Natural killer cell (primary cell): ENCODE data around the gene DHRS1. TPM values are rescaled to one million over a fixed set of nuclear protein-coding genes. Genes with fewer than 3 reads are reported as not detected.
A peak's percentile ranks its signal among the peaks of the same experiment; 100 is the strongest.

Source experiments
- ATAC-seq, 3 donors: fragments of 150-1000 bp in 2 of 3; fragments of 200-7000 bp in 1 of 3; cut with Tn5 transposase; 1 replicate in 1 of 3; 2 replicates in 2 of 3; pipeline ENCODE4 v1.10.0; 2021; ENCODE audit warnings: mild to moderate bottlenecking in 2 of 3, moderate library complexity in 2 of 3
- DNase-seq, 2 donors: peaks; one replicate each; pipeline versions ENCODE4 v3.0.0 to v3.0.0-alpha.2; 2013 to 2021; ENCODE audit warnings: mixed read lengths in 1 of 2
- H3K27ac ChIP-seq: one replicate; pipeline ENCODE4 v1.5.1; 2013; ENCODE audit warnings: mild to moderate bottlenecking, low read length
- H3K27me3 ChIP-seq: one replicate; pipeline ENCODE4 v1.6.1; 2013; ENCODE audit warnings: low read length; ENCODE audit not compliant: control insufficient read depth, insufficient read depth
- H3K36me3 ChIP-seq: one replicate; pipeline ENCODE4 v1.6.1; 2013; ENCODE audit warnings: low read length; ENCODE audit not compliant: control insufficient read depth, insufficient read depth
- H3K4me1 ChIP-seq: one replicate; pipeline ENCODE4 v1.6.1; 2013; ENCODE audit warnings: low read length; ENCODE audit not compliant: control insufficient read depth, insufficient read depth
- H3K4me3 ChIP-seq: one replicate; pipeline ENCODE4 v1.5.1; 2013; ENCODE audit warnings: low read length
- H3K9me3 ChIP-seq: one replicate; pipeline ENCODE4 v1.6.1; 2013; ENCODE audit warnings: low read length; ENCODE audit not compliant: control insufficient read depth, insufficient read depth
- H3K27ac Mint-ChIP-seq, 2 donors: one replicate each; pipeline ENCODE4 v1.8.0; 2022; ENCODE audit warnings: mild to moderate bottlenecking in 2 of 2, mixed read lengths in 2 of 2, moderate library complexity in 1 of 2
- H3K27me3 Mint-ChIP-seq, 2 donors: one replicate each; pipeline ENCODE4 v1.8.0; 2022; ENCODE audit warnings: low read depth in 2 of 2, mixed read lengths in 2 of 2
- H3K36me3 Mint-ChIP-seq: one replicate; pipeline ENCODE4 v1.8.0; 2022; ENCODE audit warnings: mixed read lengths
- H3K4me1 Mint-ChIP-seq, 2 donors: one replicate each; pipeline ENCODE4 v1.8.0; 2022; ENCODE audit warnings: mixed read lengths in 2 of 2
- H3K4me3 Mint-ChIP-seq: one replicate; pipeline ENCODE4 v1.8.0; 2022; ENCODE audit warnings: mild to moderate bottlenecking, moderate library complexity, mixed read lengths
- H3K9me3 Mint-ChIP-seq, 2 donors: one replicate each; pipeline ENCODE4 v1.8.0; 2022; ENCODE audit warnings: mixed read lengths in 2 of 2
- WGBS: methylation state at CpG from one replicate; pipeline ENCODE4 v1.1.7; 2013; ENCODE audit warnings: missing lambda C conversion rate; ENCODE audit not compliant: insufficient coverage; 5-methylcytosine and 5-hydroxymethylcytosine counted together
- intact Hi-C: fragments of 100-400 bp; cut with micrococcal nuclease; formaldehyde crosslinking; loops from one replicate; pipeline ENCODE4 v1.14.2; 2022
- total RNA-seq, 4 donors: library from RNA; stranded (reverse); fragments of 120-200 nt in 1 of 4; gene quantifications; one replicate each; pipeline versions ENCODE4 v1.2.3 to v1.2.4, GENCODE V29; 2013 to 2022
- TF ChIP-seq, protein P1 (sequence below): fragments of 200-600 bp; IDR thresholded peaks from one replicate; pipeline ENCODE4 v1.8.0; 2022; ENCODE audit warnings: antibody characterized with exemption

DHRS1 gene
- total RNA-seq, 3 donors from 2014 or later (not counting 1 experiment from before 2014, with no cell fraction given): 39.8 to 59.0 (median 43.3) TPM

DNA sequence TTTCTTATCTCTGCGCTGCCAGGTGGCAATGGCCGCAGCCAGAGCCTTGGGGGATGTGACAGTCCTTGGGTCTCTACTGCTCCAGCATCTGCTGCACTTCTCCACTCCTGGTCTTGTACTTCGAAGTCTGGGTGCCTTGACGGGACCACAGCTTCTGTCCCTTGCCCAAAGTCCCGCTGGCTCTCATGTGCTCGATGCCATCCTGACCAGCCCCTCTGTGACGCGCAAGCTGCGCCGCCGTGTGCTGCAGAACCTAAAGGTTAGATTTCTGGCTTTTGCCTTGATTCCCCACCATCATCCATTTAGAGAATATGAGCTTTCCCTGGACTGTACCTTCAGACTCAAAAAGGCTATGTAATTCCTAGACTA lies 4.4 kb upstream of the DHRS1 start:
- no peak overlapping the region for H3K4me3 Mint-ChIP-seq
- Histone ChIP-seq H3K4me3 (no peak overlapping the region), H3K27ac (no peak overlapping the region), H3K36me3 (peaks cover 67% of the 10 kb centered on the region), H3K4me1 (peaks cover 29% of the 10 kb centered on the region), H3K27me3 (no peaks in the 10 kb centered on the region), H3K9me3 (no peaks in the 10 kb centered on the region)
- DNase-seq (no peak), ATAC-seq (no peak)
- no peaks in the 10 kb centered on the region for H3K9me3 Mint-ChIP-seq
- intact Hi-C loops: no loop called here
- TF ChIP-seq, protein P1, sequence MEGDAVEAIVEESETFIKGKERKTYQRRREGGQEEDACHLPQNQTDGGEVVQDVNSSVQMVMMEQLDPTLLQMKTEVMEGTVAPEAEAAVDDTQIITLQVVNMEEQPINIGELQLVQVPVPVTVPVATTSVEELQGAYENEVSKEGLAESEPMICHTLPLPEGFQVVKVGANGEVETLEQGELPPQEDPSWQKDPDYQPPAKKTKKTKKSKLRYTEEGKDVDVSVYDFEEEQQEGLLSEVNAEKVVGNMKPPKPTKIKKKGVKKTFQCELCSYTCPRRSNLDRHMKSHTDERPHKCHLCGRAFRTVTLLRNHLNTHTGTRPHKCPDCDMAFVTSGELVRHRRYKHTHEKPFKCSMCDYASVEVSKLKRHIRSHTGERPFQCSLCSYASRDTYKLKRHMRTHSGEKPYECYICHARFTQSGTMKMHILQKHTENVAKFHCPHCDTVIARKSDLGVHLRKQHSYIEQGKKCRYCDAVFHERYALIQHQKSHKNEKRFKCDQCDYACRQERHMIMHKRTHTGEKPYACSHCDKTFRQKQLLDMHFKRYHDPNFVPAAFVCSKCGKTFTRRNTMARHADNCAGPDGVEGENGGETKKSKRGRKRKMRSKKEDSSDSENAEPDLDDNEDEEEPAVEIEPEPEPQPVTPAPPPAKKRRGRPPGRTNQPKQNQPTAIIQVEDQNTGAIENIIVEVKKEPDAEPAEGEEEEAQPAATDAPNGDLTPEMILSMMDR: no peak
- peaks cover 41 to 54% of the 10 kb centered on the region in 2 donors for H3K4me1 Mint-ChIP-seq
- H3K36me3 Mint-ChIP-seq: peaks cover 10% of the 10 kb centered on the region
- whole genome bisulfite sequencing: 97% methylated on average over 11 of the region's 11 CpGs
- no peak overlapping the region for H3K27ac Mint-ChIP-seq
- H3K27me3 Mint-ChIP-seq: no peaks in the 10 kb centered on the region

DNA sequence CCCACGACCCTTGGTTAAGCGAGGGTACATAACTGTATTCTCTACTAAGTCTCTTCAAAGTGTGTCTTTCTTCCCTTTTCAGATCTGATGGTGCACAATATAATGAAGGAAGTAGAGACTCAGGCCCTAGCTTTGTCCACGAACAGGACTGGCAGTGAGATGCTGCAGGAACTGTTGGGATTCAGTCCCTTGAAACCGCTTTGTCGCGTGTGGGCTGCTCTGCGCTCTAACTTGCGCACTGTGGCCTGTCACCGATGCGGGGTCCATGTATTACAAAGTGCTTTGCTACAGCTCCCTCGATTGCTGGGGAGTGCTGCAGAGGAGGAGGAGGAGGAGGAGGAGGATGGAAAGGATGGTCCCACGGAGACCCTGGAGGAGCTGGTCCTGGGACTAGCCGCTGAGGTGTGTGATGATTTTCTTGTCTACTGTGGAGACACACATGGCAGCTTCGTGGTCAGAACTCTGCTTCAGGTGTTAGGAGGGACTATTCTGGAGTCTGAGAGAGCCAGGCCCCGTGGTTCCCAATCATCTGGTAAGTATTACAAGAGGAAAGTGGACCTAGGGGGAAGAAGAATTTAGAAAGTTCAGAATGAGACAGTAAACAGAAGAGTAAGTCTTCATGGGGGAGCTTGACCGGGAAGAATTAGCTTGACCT lies 873 bp upstream of the DHRS1 start:
- peaks cover 42 to 55% of the 10 kb centered on the region in 2 donors for H3K4me1 Mint-ChIP-seq
- DNase-seq (no peak), ATAC-seq (no peak)
- Histone ChIP-seq H3K27me3 (no peaks in the 10 kb centered on the region), H3K9me3 (no peaks in the 10 kb centered on the region), H3K4me1 (peaks cover 25% of the 10 kb centered on the region), H3K27ac (peak overlapping the region; percentile 61), H3K36me3 (peaks cover 54% of the 10 kb centered on the region), H3K4me3 (peak overlapping the region; percentile 51)
- TF ChIP-seq, protein P1: no peak
- intact Hi-C loops: loop anchor here (1.0 kb wide), 1 partner anchor 10 kb away; the partner anchor contains the start of gene LTB4R2
- peak overlapping the region; percentile 91 for H3K4me3 Mint-ChIP-seq
- 43% methylated on average over 16 of the region's 16 CpGs for WGBS
- no peaks in the 10 kb centered on the region for H3K9me3 Mint-ChIP-seq
- H3K36me3 Mint-ChIP-seq: peaks cover 14% of the 10 kb centered on the region
- no peaks in the 10 kb centered on the region for H3K27me3 Mint-ChIP-seq
- H3K27ac Mint-ChIP-seq: peak overlapping the region; percentile 91 to 92

DNA sequence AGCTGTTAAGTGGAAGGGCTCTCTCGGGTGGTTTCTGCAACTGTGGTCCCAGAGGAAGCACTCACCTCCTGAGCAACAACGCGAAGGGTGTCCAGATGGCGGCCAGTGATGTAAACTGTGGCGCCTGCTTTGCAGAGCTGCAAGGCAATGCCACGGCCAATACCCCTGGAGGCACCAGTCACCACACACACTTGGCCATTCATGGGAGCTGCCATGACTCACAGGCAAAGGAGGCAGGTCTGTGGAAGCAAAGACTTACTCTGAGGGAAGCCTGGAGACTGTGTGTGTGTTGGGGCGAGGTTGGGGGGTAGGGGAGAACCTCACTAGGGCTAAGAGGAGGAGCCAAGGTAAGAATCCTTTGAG lies 707 bp downstream of the DHRS1 start:
- H3K4me3 Mint-ChIP-seq: peak overlapping the region; percentile 91
- DNase-seq (peak in 1 of 2 donors; percentile 23), ATAC-seq (peak in 1 of 3 donors; percentile 2)
- peak overlapping the region; percentile 51 for H3K4me3 ChIP-seq
- no peaks in the 10 kb centered on the region for H3K9me3 Mint-ChIP-seq
- intact Hi-C loops: loop anchor here (1.0 to 2.0 kb wide), 4 partner anchors 28 to 184 kb away; partner anchors contain the start of genes IPO4 and RABGGTA
- WGBS: 56% methylated on average over 7 of the region's 7 CpGs
- peaks cover 25% of the 10 kb centered on the region for H3K4me1 ChIP-seq
- peaks cover 42 to 55% of the 10 kb centered on the region in 2 donors for H3K4me1 Mint-ChIP-seq
- H3K27me3 Mint-ChIP-seq: no peaks in the 10 kb centered on the region
- no peaks in the 10 kb centered on the region for H3K9me3 ChIP-seq
- H3K27me3 ChIP-seq: no peaks in the 10 kb centered on the region
- H3K36me3 Mint-ChIP-seq: peaks cover 5% of the 10 kb centered on the region
- H3K36me3 ChIP-seq: peaks cover 39% of the 10 kb centered on the region
- TF ChIP-seq, protein P1: no peak
- H3K27ac ChIP-seq: peak overlapping the region; percentile 61
- H3K27ac Mint-ChIP-seq: peak overlapping the region; percentile 91 to 92
